Activated naive CD8-positive, alpha-beta T cell treated with anti-CD3 and anti-CD28 coated beads for 36 hours (primary cell): ENCODE measurements around the gene TOMM20L. TPM values are rescaled to one million over a fixed set of nuclear protein-coding genes. Genes with fewer than 3 reads are reported as not detected.
"Not testable (repeated sequence)": the region's sequence is repeated elsewhere in the genome, so short reads cannot be mapped to it uniquely, and the experiment has no call there.

Experiments used
- DNase-seq: peaks from one replicate; pipeline ENCODE4 v3.0.0; 2021
- H3K27ac Mint-ChIP-seq: one replicate; pipeline ENCODE4 v1.8.0; 2022; ENCODE audit warnings: mild to moderate bottlenecking, moderate library complexity, mixed read lengths
- H3K27me3 Mint-ChIP-seq: one replicate; pipeline ENCODE4 v1.8.0; 2022; ENCODE audit warnings: mild to moderate bottlenecking, mixed read lengths
- H3K36me3 Mint-ChIP-seq: one replicate; pipeline ENCODE4 v1.8.0; 2021; ENCODE audit warnings: mild to moderate bottlenecking, mixed read lengths
- H3K4me1 Mint-ChIP-seq: one replicate; pipeline ENCODE4 v1.8.0; 2021; ENCODE audit warnings: mixed read lengths
- H3K4me3 Mint-ChIP-seq: one replicate; pipeline ENCODE4 v1.8.0; 2022; ENCODE audit warnings: mild to moderate bottlenecking, moderate library complexity, mixed read lengths
- H3K9me3 Mint-ChIP-seq: one replicate; pipeline ENCODE4 v1.8.0; 2022; ENCODE audit warnings: mixed read lengths
- total RNA-seq, 2 experiments: library from RNA; stranded (reverse); gene quantifications; one replicate each; pipeline ENCODE4 v1.2.3, GENCODE V29; 2021

The TOMM20L gene
- not detected for total RNA-seq

GRCh38 chr14:58395812-58396788 lies at the start of gene TOMM20L:
TOMM20L (plus strand) TSS chr14:58395930; CDS start chr14:58395958, 28 bp downstream.
- H3K4me1 Mint-ChIP-seq, result peaks cover 7% of the 10 kb centered on the region
- H3K36me3 Mint-ChIP-seq, result peaks cover 3% of the 10 kb centered on the region
- H3K27ac Mint-ChIP-seq, result peak within 1 kb of the TSS; percentile 69
- H3K9me3 Mint-ChIP-seq, result no peaks in the 10 kb centered on the region
- H3K4me3 Mint-ChIP-seq, result peak within 1 kb of the TSS; percentile 70
- DNase-seq, result peak; percentile 83
- H3K27me3 Mint-ChIP-seq, result no peaks in the 10 kb centered on the region

- Mint-ChIP-seq H3K27me3 (no peaks in the 10 kb centered on the region), H3K9me3 (no peaks in the 10 kb centered on the region), H3K27ac (peak overlapping the region; percentile 81), H3K4me3 (peak overlapping the region; percentile 66), H3K4me1 (peaks cover 16% of the 10 kb centered on the region), H3K36me3 (peaks cover 22% of the 10 kb centered on the region)
- DNase-seq, result no peak
These were observed 42.0 kb upstream of the TOMM20L start for GRCh38 chr14:58353516-58354299.

GRCh38 chr14:58354808-58355207 lies 40.9 kb upstream of the TOMM20L start:
- no peak overlapping the region for H3K27ac Mint-ChIP-seq
- no peak for DNase-seq
- no peaks in the 10 kb centered on the region for H3K27me3 Mint-ChIP-seq
- H3K9me3 Mint-ChIP-seq, result no peaks in the 10 kb centered on the region
- no peak overlapping the region for H3K4me3 Mint-ChIP-seq
- H3K36me3 Mint-ChIP-seq, result peaks cover 19% of the 10 kb centered on the region
- H3K4me1 Mint-ChIP-seq, result peaks cover 16% of the 10 kb centered on the region

- H3K4me1 Mint-ChIP-seq, result peaks cover 16% of the 10 kb centered on the region
- no peaks in the 10 kb centered on the region for H3K27me3 Mint-ChIP-seq
- H3K4me3 Mint-ChIP-seq, result no peak overlapping the region
- peaks cover 23% of the 10 kb centered on the region for H3K36me3 Mint-ChIP-seq
- H3K9me3 Mint-ChIP-seq, result no peaks in the 10 kb centered on the region
- DNase-seq, result no peak
- H3K27ac Mint-ChIP-seq, result no peak overlapping the region
These were observed 39.5 kb upstream of the TOMM20L start for GRCh38 chr14:58356268-58356667.

GRCh38 chr14:58362272-58362671 lies 33.5 kb upstream of the TOMM20L start:
- not testable (repeated sequence) for H3K4me3 Mint-ChIP-seq, H3K4me1 Mint-ChIP-seq, H3K27me3 Mint-ChIP-seq, H3K9me3 Mint-ChIP-seq, H3K27ac Mint-ChIP-seq, DNase-seq
- H3K36me3 Mint-ChIP-seq, result peaks cover 18% of the 10 kb centered on the region

- H3K27ac Mint-ChIP-seq, result no peak overlapping the region
- no peak overlapping the region for H3K4me3 Mint-ChIP-seq
- H3K36me3 Mint-ChIP-seq, result peaks cover 22% of the 10 kb centered on the region
- no peaks in the 10 kb centered on the region for H3K27me3 Mint-ChIP-seq
- peaks cover 8% of the 10 kb centered on the region for H3K4me1 Mint-ChIP-seq
- no peaks in the 10 kb centered on the region for H3K9me3 Mint-ChIP-seq
- DNase-seq, result no peak
These were observed 32.8 kb upstream of the TOMM20L start for GRCh38 chr14:58362798-58363412.

- H3K4me3 Mint-ChIP-seq, result no peak overlapping the region
- no peak for DNase-seq
- no peaks in the 10 kb centered on the region for H3K27me3 Mint-ChIP-seq
- peaks cover 8% of the 10 kb centered on the region for H3K4me1 Mint-ChIP-seq
- no peaks in the 10 kb centered on the region for H3K9me3 Mint-ChIP-seq
- H3K36me3 Mint-ChIP-seq, result peaks cover 24% of the 10 kb centered on the region
- no peak overlapping the region for H3K27ac Mint-ChIP-seq
These were observed 31.4 kb upstream of the TOMM20L start for GRCh38 chr14:58364316-58364715.

- no peak for DNase-seq
- Mint-ChIP-seq H3K36me3 (peaks cover 20% of the 10 kb centered on the region), H3K9me3 (no peaks in the 10 kb centered on the region), H3K4me3 (no peak overlapping the region), H3K27ac (peak overlapping the region; percentile 43), H3K4me1 (peaks cover 8% of the 10 kb centered on the region), H3K27me3 (no peaks in the 10 kb centered on the region)
These were observed 28.4 kb upstream of the TOMM20L start for GRCh38 chr14:58367296-58367695.

GRCh38 chr14:58368956-58369355 lies 26.8 kb upstream of the TOMM20L start:
- Mint-ChIP-seq H3K4me3 (no peak overlapping the region), H3K4me1 (peaks cover 8% of the 10 kb centered on the region), H3K9me3 (no peaks in the 10 kb centered on the region), H3K27me3 (no peaks in the 10 kb centered on the region), H3K27ac (no peak overlapping the region), H3K36me3 (peaks cover 20% of the 10 kb centered on the region)
- DNase-seq, result no peak

- H3K9me3 Mint-ChIP-seq, result no peaks in the 10 kb centered on the region
- peaks cover 13% of the 10 kb centered on the region for H3K36me3 Mint-ChIP-seq
- no peak overlapping the region for H3K27ac Mint-ChIP-seq
- H3K27me3 Mint-ChIP-seq, result no peaks in the 10 kb centered on the region
- DNase-seq, result no peak
- H3K4me1 Mint-ChIP-seq, result no peaks in the 10 kb centered on the region
- no peak overlapping the region for H3K4me3 Mint-ChIP-seq
These were observed 18.9 kb upstream of the TOMM20L start for GRCh38 chr14:58376791-58377190.

GRCh38 chr14:58390830-58391229 lies 4.9 kb upstream of the TOMM20L start:
- no peaks in the 10 kb centered on the region for H3K27me3 Mint-ChIP-seq
- no peak for DNase-seq
- H3K4me3 Mint-ChIP-seq, result no peak overlapping the region
- H3K4me1 Mint-ChIP-seq, result peaks cover 4% of the 10 kb centered on the region
- no peaks in the 10 kb centered on the region for H3K9me3 Mint-ChIP-seq
- no peak overlapping the region for H3K27ac Mint-ChIP-seq
- H3K36me3 Mint-ChIP-seq, result peaks cover 4% of the 10 kb centered on the region

- peaks cover 3% of the 10 kb centered on the region for H3K36me3 Mint-ChIP-seq
These were observed 243 bp upstream of the TOMM20L start for GRCh38 chr14:58395562-58395811.

GRCh38 chr14:58397156-58397555 lies 1.4 kb downstream of the TOMM20L start:
- Mint-ChIP-seq H3K27ac (no peak overlapping the region), H3K9me3 (no peaks in the 10 kb centered on the region), H3K36me3 (peaks cover 6% of the 10 kb centered on the region), H3K4me3 (no peak overlapping the region), H3K27me3 (no peaks in the 10 kb centered on the region), H3K4me1 (peaks cover 7% of the 10 kb centered on the region)
- DNase-seq, result no peak

More at GRCh38 chr14:58395562-58395811, 243 bp upstream of the TOMM20L start:
- H3K4me3 Mint-ChIP-seq, result peak overlapping the region; percentile 65
- no peaks in the 10 kb centered on the region for H3K27me3 Mint-ChIP-seq
- H3K9me3 Mint-ChIP-seq, result no peaks in the 10 kb centered on the region
- peaks cover 7% of the 10 kb centered on the region for H3K4me1 Mint-ChIP-seq
- no peak for DNase-seq
- H3K27ac Mint-ChIP-seq, result peak overlapping the region; percentile 31

- no peak for DNase-seq
- H3K4me1 Mint-ChIP-seq, result peaks cover 7% of the 10 kb centered on the region
- no peak overlapping the region for H3K27ac Mint-ChIP-seq
- H3K36me3 Mint-ChIP-seq, result peaks cover 6% of the 10 kb centered on the region
- no peaks in the 10 kb centered on the region for H3K27me3 Mint-ChIP-seq
- H3K9me3 Mint-ChIP-seq, result no peaks in the 10 kb centered on the region
- no peak overlapping the region for H3K4me3 Mint-ChIP-seq
These were observed 2.8 kb downstream of the TOMM20L start for GRCh38 chr14:58398495-58398894.

GRCh38 chr14:58398895-58399294 lies 3.2 kb downstream of the TOMM20L start:
- Mint-ChIP-seq H3K36me3 (peaks cover 6% of the 10 kb centered on the region), H3K27ac (no peak overlapping the region), H3K4me3 (no peak overlapping the region)

More at GRCh38 chr14:58398895-58399294, 3.2 kb downstream of the TOMM20L start:
- Mint-ChIP-seq H3K9me3 (no peaks in the 10 kb centered on the region), H3K4me1 (peaks cover 7% of the 10 kb centered on the region), H3K27me3 (no peaks in the 10 kb centered on the region)
- no peak for DNase-seq
